Ammon's horn (tissue), 1 donor: Measurements from ENCODE around the gene SCLT1.
A peak's percentile ranks its signal among the peaks of the same experiment; 100 is the strongest.
"Not testable (repeated sequence)": the region's sequence is repeated elsewhere in the genome, so short reads cannot be mapped to it uniquely, and the experiment has no call there.

Experiments
- DNase-seq: peaks from one replicate; pipeline ENCODE4 v3.0.0-alpha.2; 2016; ENCODE audit warnings: low spot score

SCLT1 gene

DNA sequence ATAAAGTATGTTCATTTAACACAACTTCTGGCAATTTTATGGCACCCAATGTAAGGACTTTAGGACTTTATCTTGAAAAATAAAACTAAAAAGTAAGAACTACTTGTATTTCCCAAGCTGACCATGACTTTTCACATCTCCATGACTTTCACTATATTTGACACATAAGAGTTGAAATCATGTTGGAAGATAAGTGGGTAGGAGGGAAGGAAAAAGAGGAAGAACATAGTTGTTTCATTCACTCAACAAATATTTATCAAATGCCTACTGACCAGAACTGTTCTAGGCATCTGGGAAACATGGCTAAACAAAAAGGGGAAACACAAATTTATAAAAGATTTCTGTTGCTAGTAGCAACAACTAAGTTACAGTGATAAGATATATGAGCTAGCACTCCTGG is 16.0 kb downstream of the SCLT1 start:
- DNase-seq = no peak

DNA sequence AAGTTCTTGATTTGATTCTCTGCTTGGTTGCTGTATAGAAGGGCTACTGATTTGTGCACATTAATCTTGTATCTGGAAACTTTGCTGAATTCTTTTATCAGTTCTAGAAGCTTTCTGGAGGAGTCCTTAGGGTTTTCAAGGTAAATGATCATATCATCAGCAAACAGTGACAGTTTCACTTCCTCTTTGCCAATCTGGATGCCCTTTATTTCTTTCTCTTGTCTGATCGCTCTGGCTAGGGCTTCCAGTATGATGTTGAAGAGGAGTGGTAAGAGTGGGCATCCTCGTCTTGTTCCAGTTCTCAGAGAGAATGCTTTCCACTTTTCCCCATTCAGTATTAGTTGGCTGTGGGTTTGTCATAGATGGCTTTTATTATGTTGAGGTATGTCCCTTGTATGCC is 23.8 kb downstream of the SCLT1 start:
- DNase-seq = not testable (repeated sequence)

DNA sequence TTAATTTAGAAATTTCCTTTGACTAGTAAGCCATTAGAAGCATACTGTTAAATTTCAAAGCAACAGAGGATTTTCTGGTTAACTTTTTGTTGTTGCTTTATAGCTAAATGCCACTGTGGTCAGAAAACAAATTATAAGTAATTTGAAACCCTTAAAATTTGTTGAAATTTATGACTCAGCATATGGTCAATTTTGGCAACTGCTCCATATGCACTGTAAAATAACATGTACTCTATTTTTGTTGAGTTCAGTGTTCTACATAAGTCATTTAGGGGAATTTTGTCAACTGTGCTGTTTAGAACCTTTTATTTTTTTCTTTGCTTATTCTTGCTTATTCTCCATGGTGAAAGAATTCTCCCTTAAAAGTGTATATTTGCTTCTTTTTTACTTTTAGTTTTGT is 28.6 kb downstream of the SCLT1 start:
- DNase-seq = no peak

DNA sequence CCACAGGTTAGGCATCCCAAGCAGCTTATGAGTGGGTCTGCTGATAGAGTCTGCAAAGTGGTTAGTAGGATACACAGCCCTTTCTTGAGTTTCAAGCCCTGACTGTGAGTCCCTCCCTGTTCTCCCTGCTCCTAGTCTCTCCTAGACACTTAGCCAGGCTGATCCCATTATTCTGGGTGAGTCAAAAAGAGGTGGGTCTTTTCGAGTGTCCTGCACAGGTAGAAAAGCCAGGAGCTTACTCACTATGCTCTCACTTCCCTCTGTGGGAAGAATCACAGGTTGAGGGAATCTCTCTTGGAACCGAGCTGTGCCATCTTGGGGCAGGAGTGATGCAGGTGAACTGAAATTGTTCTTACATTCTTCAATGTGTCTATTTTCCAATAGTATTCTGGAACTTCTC is 29.7 kb downstream of the SCLT1 start:
- no peak for DNase-seq

DNA sequence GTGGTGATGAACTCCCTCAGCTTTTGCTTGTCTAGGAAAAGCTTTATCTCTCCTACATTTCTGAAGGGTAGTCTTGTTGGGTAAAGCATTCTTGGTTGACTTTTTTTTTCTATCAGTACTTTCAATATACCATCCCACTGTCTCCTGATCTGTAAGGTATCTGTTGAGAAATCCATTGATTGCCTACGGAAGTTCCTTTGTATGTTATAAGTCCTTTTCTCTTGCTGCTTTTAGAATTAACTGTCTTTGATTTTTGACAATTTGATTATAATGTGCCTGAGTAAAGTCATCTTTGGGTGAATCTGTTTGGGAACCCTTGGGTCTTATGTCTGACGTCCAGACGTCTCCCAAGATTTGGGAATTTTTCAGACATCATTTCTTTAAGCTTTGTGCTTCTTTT is 30.8 kb downstream of the SCLT1 start:
- no peak for DNase-seq

DNA sequence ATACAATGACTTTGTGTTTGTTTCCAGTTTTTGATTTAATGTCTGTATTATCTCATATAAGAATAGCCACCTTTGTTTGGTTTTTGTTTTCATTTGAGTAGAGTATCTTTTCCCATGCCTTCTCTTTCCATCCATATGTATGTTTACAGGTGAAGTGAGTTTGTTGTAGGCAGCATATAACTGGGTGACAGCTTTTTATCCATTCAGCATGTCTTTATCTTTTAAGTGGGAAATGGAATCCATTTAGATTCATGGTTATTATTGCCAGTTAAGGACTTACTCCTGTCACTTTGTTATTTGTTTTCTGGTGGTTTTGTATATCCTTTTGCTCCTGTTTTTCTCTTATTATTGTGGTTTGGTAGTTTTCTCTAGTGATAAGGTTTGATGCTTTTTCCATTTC is 34.3 kb downstream of the SCLT1 start:
- DNase-seq = no peak

DNA sequence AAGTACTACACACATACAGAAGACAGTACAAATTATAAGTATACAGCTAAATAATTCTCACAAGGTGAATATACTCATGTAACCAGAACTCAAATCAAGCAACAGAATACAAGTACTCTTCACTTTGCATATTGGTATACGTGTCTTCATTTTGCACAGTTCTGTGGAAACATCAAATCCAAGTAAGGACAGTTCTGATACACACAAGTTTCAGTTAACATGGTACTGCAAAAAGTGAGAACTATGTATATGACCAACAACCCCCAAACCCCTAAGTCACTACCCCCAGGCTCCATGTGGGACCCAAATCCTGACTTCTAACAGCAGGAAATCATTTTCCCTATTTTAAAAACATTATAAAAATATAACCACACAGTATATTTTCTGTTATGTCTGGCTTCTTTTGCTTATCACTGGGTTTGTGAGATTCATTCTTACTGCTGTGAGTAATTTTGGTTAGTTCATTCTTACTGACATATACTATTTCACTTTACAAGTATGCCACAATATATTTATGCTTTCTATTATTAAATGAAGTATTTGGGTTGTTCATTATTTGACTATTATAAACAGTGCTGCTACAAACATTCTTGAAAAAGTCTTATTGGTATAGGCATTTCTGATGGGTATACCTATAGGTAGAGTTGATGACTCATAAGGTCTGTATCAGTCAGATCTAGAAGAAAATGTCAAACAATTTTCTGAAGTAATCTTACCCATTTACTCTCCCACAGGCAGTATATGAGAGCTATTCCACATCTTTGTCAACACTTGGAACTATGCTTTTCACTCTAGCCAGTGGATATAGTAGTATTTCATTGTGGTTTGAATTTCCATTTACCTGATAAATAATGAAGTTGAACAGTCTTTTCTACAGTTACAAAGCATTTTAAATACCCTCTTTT is 47.0 kb downstream of the SCLT1 start:
- DNase-seq = no peak

DNA sequence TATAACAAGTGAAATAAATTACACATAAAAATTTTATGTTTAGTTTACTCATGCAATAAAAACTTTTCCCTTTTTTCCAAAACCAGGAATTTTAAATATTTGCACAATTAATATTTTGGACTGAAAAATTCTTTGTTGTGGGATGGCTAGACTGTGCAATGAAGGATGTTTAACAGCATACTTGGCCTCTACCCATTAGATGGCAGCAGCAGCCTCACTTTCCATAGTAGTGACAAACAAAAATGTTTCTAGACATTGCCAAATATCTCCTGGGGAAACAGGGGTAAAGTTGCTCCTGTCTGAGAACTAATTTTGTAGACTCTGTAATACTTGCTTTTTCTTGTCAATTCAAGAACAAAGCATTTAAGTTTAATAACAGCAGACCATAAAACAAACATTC is 49.8 kb downstream of the SCLT1 start:
- DNase-seq = peak; percentile 6

DNA sequence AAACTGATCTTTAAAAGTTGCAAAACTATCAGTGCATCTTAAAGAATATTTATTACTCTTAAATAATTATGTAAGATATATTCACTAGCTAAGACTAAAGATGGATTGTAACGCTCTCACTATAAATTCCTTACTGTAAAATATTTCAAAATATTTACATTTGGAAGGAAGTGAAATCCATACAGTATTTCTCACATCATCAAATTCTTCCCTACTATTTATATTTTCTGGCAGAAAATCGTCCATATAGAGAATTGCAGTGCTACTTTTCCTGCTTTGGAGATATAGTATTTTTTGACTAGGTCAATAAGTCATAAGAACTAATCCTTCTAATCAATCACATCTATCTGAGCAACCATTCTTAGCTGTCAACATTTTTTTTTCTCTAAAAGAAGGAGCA is 52.9 kb downstream of the SCLT1 start:
- no peak for DNase-seq

DNA sequence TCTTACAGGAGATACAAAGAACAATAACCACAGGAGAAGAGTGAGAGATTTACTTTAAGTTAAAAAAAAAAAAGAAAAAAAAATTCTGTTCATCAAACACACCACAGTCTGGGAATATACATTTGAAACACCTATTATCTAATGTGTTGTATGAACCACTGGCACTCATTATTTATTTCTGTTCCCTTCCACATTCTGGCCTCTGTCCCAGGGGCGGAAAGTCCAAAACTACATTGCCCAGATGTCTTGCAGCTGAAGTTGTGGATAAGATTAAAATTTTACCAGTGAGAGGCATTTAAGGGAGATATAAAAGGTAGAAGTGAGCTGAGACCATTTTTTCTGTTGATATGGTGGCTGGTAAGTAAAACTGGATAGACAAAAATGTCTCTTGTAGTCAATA is 56.2 kb downstream of the SCLT1 start:
- DNase-seq = no peak

DNA sequence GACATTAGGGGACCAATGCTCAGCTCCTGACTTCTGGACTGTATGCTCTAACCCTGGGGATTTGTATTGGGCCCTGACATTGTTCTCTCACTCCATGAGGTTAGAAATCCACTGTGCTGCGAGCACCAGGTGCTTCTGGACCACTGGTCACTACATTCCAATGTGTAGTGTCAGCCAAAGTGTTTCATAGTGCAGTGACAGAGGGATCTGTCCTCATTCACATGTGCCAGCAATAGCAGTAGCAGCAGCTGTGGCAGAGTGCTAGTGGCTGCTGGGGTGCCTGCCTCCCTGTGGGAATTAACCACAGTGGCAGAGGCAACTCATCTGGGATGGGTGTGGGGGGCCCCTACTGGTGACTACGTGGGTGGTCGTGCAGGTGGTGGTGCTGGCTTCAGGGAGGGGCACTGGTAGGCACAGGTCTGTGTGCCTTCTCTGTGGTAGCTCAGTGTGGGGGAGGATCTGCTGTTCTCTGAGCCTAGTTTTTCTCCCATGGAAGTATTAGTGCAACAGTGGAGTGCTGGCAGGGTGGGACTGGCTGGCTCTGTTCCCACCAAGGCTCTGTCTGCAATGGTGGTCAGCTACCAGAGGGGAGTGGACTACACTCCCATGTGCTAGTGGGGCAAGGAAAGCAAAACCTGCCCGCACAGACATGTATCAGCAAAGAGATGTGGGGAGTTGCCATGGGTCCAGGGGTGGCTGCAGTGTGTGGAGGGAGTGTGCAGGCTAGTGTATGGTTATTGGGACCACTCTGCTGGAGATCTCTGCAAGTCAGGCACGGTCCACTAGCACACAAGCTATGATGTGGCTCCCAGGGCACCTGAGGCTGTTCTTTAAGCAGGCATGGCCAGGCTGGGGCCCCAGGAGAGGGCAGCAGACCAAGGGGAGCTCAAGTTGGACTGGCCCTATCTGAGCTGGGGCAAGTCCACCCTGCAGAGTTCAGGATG is 78.5 kb downstream of the SCLT1 start:
- no peak for DNase-seq

DNA sequence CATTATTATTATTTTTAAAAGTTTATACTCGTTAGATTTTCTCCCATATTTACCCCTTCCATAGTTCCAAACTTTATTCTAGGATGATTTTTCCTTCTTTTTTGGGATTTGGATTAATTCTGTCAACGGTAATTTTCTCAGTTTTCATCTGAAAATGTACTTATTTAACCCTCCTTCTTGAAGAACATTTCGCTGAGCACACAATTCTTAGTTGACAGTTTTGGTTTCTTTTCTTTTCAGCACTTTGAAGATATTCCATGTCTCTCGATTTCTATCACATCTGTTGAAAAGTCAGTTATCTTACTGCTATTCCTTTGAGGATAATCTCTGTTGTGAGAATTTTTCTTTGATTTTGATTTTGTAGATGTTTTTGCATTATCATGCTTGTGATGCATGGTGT is 85.2 kb downstream of the SCLT1 start:
- no peak for DNase-seq

DNA sequence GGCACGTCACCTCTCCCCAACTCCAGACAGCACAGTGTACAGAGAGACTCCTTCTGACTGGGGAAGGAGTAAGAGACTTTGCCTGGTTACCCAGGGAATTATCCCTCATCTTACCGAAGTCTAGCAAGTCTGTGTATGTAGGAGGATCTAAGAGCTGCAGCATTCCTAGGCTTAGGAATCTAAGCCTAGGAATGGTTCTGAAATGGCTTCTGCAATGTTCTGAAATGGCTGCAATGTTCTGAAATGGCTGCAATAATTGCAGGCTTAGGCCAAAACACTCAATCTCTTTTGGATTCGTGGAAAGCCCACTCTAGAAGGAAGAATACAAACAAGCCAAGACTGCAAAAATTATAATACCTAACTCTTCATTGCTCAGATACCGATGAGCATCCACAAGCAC is 106.4 kb downstream of the SCLT1 start:
- no peak for DNase-seq

DNA sequence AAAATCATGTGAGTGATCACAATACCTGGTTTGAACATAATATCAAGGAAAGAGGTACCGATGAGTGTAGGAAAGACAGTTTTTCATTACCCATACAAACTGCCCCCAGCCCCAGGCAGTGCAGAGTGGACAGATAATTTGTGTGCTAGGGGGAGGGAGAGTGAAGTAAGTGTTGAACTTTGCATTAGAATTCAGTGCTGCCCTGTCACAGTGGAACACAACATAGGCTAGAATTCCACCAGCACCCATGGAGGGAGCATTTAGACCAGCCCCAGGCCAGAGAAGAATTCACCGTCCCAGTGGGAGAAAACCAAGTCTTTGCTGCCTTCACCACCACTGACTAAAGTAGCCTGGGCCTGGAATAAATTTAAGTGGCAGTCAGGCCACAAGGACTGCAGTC is 107.3 kb downstream of the SCLT1 start:
- no peak for DNase-seq

DNA sequence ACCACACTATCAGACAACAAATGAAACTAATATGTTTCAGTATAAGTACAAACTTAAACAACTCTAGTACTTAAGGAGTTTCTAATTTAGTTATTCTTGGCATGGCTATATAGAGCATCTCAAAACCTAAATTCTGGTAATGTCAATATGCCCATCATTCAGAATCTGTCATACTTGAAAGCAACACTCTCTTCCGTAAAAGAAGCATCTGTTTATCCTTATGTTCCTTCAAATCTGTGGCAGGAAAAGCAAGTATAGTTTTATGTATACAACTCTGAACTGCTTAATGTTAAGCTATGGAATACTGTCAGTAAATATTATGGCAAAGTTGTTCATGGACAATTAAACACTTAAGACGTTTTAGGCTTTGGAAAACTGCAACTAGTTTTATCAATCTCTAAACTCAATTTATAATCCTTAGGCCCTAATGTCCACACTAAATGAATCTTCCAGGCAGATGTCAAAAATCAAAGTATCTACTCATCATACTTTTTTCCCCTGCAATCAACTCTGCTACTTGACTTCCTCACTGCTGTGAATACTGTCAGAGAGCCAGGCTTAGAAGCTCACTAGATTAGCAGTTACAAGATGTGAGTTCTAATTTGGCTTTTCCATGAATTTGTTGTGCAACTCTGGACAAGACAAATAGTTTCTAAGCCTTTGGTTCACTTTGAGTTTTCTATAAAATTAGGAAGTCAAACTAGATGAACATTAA is 109.4 kb downstream of the SCLT1 start:
- DNase-seq = no peak

DNA sequence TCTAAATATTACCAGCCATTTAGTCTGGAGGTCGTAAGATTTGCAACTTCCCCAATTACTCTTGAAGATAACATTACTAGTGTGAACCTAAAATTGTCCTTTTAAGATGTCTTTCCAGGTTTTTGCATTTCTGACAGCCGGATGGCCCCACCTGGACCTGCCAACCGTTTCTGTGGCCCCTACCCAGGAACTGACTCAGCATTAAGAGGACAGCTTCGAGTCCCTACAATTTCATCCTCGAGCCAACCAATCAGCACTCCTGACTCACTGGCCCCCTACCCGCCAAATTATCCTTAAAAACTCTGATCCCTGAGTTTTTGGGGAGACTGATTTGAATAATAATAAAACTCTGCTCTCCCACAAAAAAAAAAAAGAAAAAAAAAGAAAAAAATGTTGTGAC is 112.0 kb downstream of the SCLT1 start:
- no peak for DNase-seq

DNA sequence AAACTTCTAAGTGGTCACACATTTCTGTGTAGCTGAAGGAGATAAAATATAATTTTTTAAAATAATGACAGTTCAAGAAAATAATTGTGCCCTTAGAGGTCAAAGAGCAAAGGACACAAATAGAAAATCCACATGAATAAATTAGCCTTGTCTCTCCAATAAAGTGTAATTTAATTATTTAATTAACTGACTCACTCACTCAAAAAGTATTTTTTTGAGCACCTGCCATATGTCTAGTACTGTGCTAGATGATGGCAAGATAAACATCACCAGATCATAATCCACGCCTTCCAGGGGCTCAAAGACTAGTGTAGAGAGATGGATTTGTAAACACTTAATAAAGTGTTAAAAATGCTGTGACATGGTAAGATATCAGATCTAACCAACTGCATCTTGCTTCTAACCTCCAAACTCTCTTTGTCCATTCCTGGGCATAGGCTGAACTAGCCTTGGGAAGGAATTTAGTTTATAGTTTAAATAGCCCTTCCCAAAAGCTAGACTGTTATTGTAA is 112.5 kb downstream of the SCLT1 start:
- no peak for DNase-seq

DNA sequence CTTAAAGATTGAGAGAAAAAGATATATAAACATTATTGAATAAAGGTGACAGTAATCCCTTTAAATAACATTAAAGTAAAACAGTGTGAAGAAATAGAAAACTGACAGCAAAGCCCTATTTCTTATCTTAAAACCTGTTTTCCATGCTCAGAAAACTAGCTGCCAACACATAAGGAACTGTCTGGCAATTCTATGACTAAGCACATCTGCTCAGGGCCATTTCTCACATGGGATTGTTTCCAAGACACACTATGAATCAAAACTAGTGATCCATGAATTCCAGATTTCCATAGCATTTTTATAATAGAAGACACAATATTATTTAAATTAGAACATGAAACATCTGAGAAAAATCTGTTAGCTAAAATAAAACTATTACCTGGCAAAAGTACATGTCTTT is 113.4 kb downstream of the SCLT1 start:
- DNase-seq = peak; percentile 31

DNA sequence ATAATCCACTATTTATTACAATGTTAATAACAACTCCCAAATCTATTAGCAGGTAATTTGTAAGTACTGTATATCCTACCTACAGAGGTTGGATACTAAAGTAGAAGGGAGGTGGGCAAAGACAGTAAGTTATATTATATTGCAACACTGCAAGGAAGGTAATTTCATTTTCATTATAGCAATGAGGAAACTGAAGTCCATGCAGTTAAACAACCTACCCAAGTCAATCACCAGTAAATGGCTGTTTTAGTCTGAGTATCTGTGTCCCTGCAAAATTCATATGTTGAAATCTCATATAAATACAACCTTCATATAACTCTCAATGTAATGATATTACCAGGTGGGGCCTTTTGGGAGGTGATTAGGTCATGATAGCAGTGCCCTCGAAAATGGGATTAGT is 114.4 kb downstream of the SCLT1 start:
- no peak for DNase-seq

DNA sequence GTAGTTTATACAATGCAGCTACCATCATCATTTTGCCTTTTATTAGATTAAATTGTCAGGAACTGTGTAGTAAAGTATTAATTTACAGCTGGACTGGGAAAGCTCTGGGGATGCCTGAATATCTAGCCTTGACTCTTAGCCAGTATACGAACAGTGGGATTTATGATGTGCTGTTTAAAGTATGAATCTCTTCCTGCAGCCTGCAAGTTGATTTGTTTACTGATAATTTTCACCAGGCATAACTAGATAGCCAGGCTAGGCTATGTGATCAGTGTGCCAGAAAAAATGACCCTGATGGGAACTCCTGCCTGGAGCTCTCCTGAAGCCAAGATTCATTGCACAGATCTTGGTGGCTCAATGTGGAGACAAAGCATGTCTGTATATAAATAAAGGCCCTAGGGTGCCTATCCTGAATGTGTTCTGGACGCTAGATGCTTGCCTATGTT is 119.2 kb downstream of the SCLT1 start:
- no peak for DNase-seq

DNA sequence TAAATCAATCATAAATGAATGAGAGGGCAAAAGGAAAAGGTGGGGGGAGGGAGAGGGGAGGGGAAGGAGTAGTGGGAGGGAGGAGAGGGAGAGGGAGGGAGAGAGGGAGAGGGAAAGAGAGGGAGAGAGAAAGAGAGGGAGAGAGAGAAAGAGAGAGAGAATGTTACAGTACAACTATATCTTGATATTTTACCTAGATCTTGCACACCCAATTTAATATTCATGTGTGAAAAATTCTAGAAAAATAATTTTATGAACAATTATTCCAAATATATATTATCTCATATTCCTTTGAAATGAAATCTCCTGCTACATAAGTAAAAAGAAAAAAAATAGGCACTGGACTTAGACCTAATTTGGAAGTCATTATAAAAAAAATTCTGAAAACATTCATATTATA is 120.0 kb downstream of the SCLT1 start:
- DNase-seq = no peak

DNA sequence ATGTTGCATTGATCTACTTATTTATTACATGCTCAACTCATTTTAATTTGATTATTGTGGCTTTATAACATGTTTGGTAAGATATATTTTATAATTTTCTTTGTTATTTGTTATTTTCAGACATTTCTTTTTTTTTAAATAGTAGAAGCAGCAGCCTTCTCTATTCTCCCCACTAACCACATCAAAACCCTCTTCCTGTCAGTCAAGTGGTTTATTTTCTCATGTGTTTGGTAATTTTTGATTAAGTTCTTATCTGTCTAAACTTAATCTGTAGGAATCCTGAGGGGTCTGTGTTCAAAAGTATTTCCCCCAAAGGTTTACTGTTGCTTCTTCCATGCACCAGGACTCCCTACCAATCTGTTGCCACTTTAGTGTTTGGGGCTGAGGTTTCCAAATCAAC is 131.9 kb downstream of the SCLT1 start:
- DNase-seq = no peak
